ENCODE results near the gene HPS5.

HPS5 gene

GRCh38 chr11:18347471-18348125, 25.7 kb upstream of the HPS5 start:
- H2BK15ac ChIP-seq (replicated peaks; ENCODE audit: low read depth) = no peak overlapping the region
- no peak overlapping the region for H3K4me3 ChIP-seq (ENCODE audit: low read length)
- no peaks in the 10 kb centered on the region for H3K27me3 ChIP-seq (ENCODE audit: insufficient read depth, low read length, poor library complexity)
- no peak overlapping the region for H3K27ac ChIP-seq (ENCODE audit: low read depth, low read length)
- H3K56ac ChIP-seq (ENCODE audit: low read length) = no peak overlapping the region
- H4K8ac ChIP-seq (ENCODE audit: low read depth, low read length) = no peak overlapping the region
- no peak overlapping the region for H2BK120ac ChIP-seq (ENCODE audit: low read depth, low read length)
- no peaks in the 10 kb centered on the region for H3K79me2 ChIP-seq (ENCODE audit: control insufficient read depth, insufficient read depth, low read length)
- H3K79me1 ChIP-seq (ENCODE audit: low read length) = no peaks in the 10 kb centered on the region
- H3K18ac ChIP-seq (ENCODE audit: low read length) = no peak overlapping the region
- no peak overlapping the region for H2AK5ac ChIP-seq (ENCODE audit: low read length)
- H3K36me3 ChIP-seq (ENCODE audit: control insufficient read depth, insufficient read depth, low read length) = peaks cover 2% of the 10 kb centered on the region
- no peaks in the 10 kb centered on the region for H3K4me1 ChIP-seq (ENCODE audit: control insufficient read depth, low read depth, low read length)
- DNase-seq = no peak
- no peak overlapping the region for H2BK5ac ChIP-seq (ENCODE audit: low read length)
- H4K5ac ChIP-seq (ENCODE audit: low read length) = no peak overlapping the region
- WGBS (ENCODE audit: extremely low coverage, insufficient coverage, low lambda C conversion rate) = no CpG with 5 or more reads among the region's 5 CpGs
- no peak overlapping the region for H3K9ac ChIP-seq (ENCODE audit: low read length)
- no peak overlapping the region for H3K4me2 ChIP-seq (ENCODE audit: low read length)
- no peak overlapping the region for H3K23ac ChIP-seq (ENCODE audit: low read length)
- no peak overlapping the region for H3K4ac ChIP-seq (ENCODE audit: low read depth, low read length)

- peaks cover 9% of the 10 kb centered on the region for H3K36me3 ChIP-seq (ENCODE audit: control insufficient read depth, insufficient read depth, low read length)
- no peak overlapping the region for H2AK5ac ChIP-seq (ENCODE audit: low read length)
- no peak overlapping the region for H3K4me3 ChIP-seq (ENCODE audit: low read length)
Observed at GRCh38 chr11:18332891-18333290, 11.0 kb upstream of the HPS5 start.

GRCh38 chr11:18332302-18332701, 10.4 kb upstream of the HPS5 start:
- peaks cover 7% of the 10 kb centered on the region for H3K36me3 ChIP-seq (ENCODE audit: control insufficient read depth, insufficient read depth, low read length)

More at GRCh38 chr11:18332891-18333290, 11.0 kb upstream of the HPS5 start:
- H3K79me1 ChIP-seq (ENCODE audit: low read length) = peaks cover 7% of the 10 kb centered on the region
- no peak overlapping the region for H3K18ac ChIP-seq (ENCODE audit: low read length)
- no peak overlapping the region for H3K9ac ChIP-seq (ENCODE audit: low read length)
- H3K4me2 ChIP-seq (ENCODE audit: low read length) = no peak overlapping the region
- H2BK5ac ChIP-seq (ENCODE audit: low read length) = no peak overlapping the region
- no peak overlapping the region for H3K27ac ChIP-seq (ENCODE audit: low read depth, low read length)
- H2BK15ac ChIP-seq (replicated peaks; ENCODE audit: low read depth) = no peak overlapping the region
- H2BK120ac ChIP-seq (ENCODE audit: low read depth, low read length) = no peak overlapping the region
- no peak for DNase-seq
- peaks cover 3% of the 10 kb centered on the region for H3K79me2 ChIP-seq (ENCODE audit: control insufficient read depth, insufficient read depth, low read length)
- no peaks in the 10 kb centered on the region for H3K27me3 ChIP-seq (ENCODE audit: insufficient read depth, low read length, poor library complexity)
- H4K8ac ChIP-seq (ENCODE audit: low read depth, low read length) = no peak overlapping the region
- H3K23ac ChIP-seq (ENCODE audit: low read length) = no peak overlapping the region
- H3K4me1 ChIP-seq (ENCODE audit: control insufficient read depth, low read depth, low read length) = no peaks in the 10 kb centered on the region
- no peak overlapping the region for H3K4ac ChIP-seq (ENCODE audit: low read depth, low read length)
- WGBS (ENCODE audit: extremely low coverage, insufficient coverage, low lambda C conversion rate) = no CpG with 5 or more reads among the region's 3 CpGs
- no peak overlapping the region for H4K5ac ChIP-seq (ENCODE audit: low read length)
- H3K56ac ChIP-seq (ENCODE audit: low read length) = no peak overlapping the region

GRCh38 chr11:18330921-18331320, 9.0 kb upstream of the HPS5 start:
- Histone ChIP-seq H4K8ac (ENCODE audit: low read depth, low read length) (no peak overlapping the region), H3K4ac (ENCODE audit: low read depth, low read length) (no peak overlapping the region), H3K27ac (ENCODE audit: low read depth, low read length) (no peak overlapping the region), H4K5ac (ENCODE audit: low read length) (no peak overlapping the region), H3K27me3 (ENCODE audit: insufficient read depth, low read length, poor library complexity) (no peaks in the 10 kb centered on the region), H3K79me2 (ENCODE audit: control insufficient read depth, insufficient read depth, low read length) (peaks cover 3% of the 10 kb centered on the region), H3K4me3 (ENCODE audit: low read length) (no peak overlapping the region), H3K4me2 (ENCODE audit: low read length) (no peak overlapping the region), H3K23ac (ENCODE audit: low read length) (no peak overlapping the region), H3K4me1 (ENCODE audit: control insufficient read depth, low read depth, low read length) (no peaks in the 10 kb centered on the region), H2AK5ac (ENCODE audit: low read length) (no peak overlapping the region), H3K9ac (ENCODE audit: low read length) (no peak overlapping the region), H3K56ac (ENCODE audit: low read length) (no peak overlapping the region), H2BK5ac (ENCODE audit: low read length) (no peak overlapping the region), H2BK120ac (ENCODE audit: low read depth, low read length) (no peak overlapping the region), H2BK15ac (replicated peaks; ENCODE audit: low read depth) (no peak overlapping the region), H3K79me1 (ENCODE audit: low read length) (peaks cover 7% of the 10 kb centered on the region), H3K18ac (ENCODE audit: low read length) (no peak overlapping the region), H3K36me3 (ENCODE audit: control insufficient read depth, insufficient read depth, low read length) (peaks cover 6% of the 10 kb centered on the region)
- no CpG with 5 or more reads among the region's 6 CpGs for WGBS (ENCODE audit: extremely low coverage, insufficient coverage, low lambda C conversion rate)
- no peak for DNase-seq

More at GRCh38 chr11:18332302-18332701, 10.4 kb upstream of the HPS5 start:
- H3K4me3 ChIP-seq (ENCODE audit: low read length) = no peak overlapping the region
- H3K23ac ChIP-seq (ENCODE audit: low read length) = no peak overlapping the region
- WGBS (ENCODE audit: extremely low coverage, insufficient coverage, low lambda C conversion rate) = no CpG with 5 or more reads among the region's 1 CpG
- H2BK5ac ChIP-seq (ENCODE audit: low read length) = no peak overlapping the region
- no peak overlapping the region for H3K27ac ChIP-seq (ENCODE audit: low read depth, low read length)
- H3K18ac ChIP-seq (ENCODE audit: low read length) = no peak overlapping the region
- no peak overlapping the region for H2BK15ac ChIP-seq (replicated peaks; ENCODE audit: low read depth)
- peaks cover 3% of the 10 kb centered on the region for H3K79me2 ChIP-seq (ENCODE audit: control insufficient read depth, insufficient read depth, low read length)
- H2BK120ac ChIP-seq (ENCODE audit: low read depth, low read length) = no peak overlapping the region
- no peak overlapping the region for H4K5ac ChIP-seq (ENCODE audit: low read length)
- H3K27me3 ChIP-seq (ENCODE audit: insufficient read depth, low read length, poor library complexity) = no peaks in the 10 kb centered on the region
- peaks cover 7% of the 10 kb centered on the region for H3K79me1 ChIP-seq (ENCODE audit: low read length)
- H3K56ac ChIP-seq (ENCODE audit: low read length) = no peak overlapping the region
- H4K8ac ChIP-seq (ENCODE audit: low read depth, low read length) = no peak overlapping the region
- no peak overlapping the region for H3K4ac ChIP-seq (ENCODE audit: low read depth, low read length)
- H3K4me2 ChIP-seq (ENCODE audit: low read length) = no peak overlapping the region
- no peaks in the 10 kb centered on the region for H3K4me1 ChIP-seq (ENCODE audit: control insufficient read depth, low read depth, low read length)
- H2AK5ac ChIP-seq (ENCODE audit: low read length) = no peak overlapping the region
- peak; percentile 6 for DNase-seq
- no peak overlapping the region for H3K9ac ChIP-seq (ENCODE audit: low read length)

GRCh38 chr11:18329196-18329870, 7.4 kb upstream of the HPS5 start:
- H3K27ac ChIP-seq (ENCODE audit: low read depth, low read length) = no peak overlapping the region
- DNase-seq = no peak

More at GRCh38 chr11:18329196-18329870, 7.4 kb upstream of the HPS5 start:
- Histone ChIP-seq H3K4ac (ENCODE audit: low read depth, low read length) (no peak overlapping the region), H3K79me1 (ENCODE audit: low read length) (peaks cover 9% of the 10 kb centered on the region), H3K4me3 (ENCODE audit: low read length) (no peak overlapping the region), H3K56ac (ENCODE audit: low read length) (no peak overlapping the region), H3K18ac (ENCODE audit: low read length) (no peak overlapping the region), H2BK120ac (ENCODE audit: low read depth, low read length) (no peak overlapping the region), H4K8ac (ENCODE audit: low read depth, low read length) (no peak overlapping the region), H3K9ac (ENCODE audit: low read length) (no peak overlapping the region), H3K23ac (ENCODE audit: low read length) (no peak overlapping the region), H4K5ac (ENCODE audit: low read length) (no peak overlapping the region), H3K36me3 (ENCODE audit: control insufficient read depth, insufficient read depth, low read length) (peaks cover 3% of the 10 kb centered on the region), H3K79me2 (ENCODE audit: control insufficient read depth, insufficient read depth, low read length) (peaks cover 12% of the 10 kb centered on the region), H3K4me2 (ENCODE audit: low read length) (no peak overlapping the region), H2AK5ac (ENCODE audit: low read length) (no peak overlapping the region), H3K27me3 (ENCODE audit: insufficient read depth, low read length, poor library complexity) (no peaks in the 10 kb centered on the region), H3K4me1 (ENCODE audit: control insufficient read depth, low read depth, low read length) (peaks cover 2% of the 10 kb centered on the region), H2BK15ac (replicated peaks; ENCODE audit: low read depth) (no peak overlapping the region), H2BK5ac (ENCODE audit: low read length) (no peak overlapping the region)
- WGBS (ENCODE audit: extremely low coverage, insufficient coverage, low lambda C conversion rate) = no CpG with 5 or more reads among the region's 5 CpGs
